IMR-90 (cell line): ENCODE data around the gene ZNF593OS. TPM values are rescaled to one million over a fixed set of nuclear protein-coding genes. Genes with fewer than 3 reads are reported as not detected.

Source experiments
- ATAC-seq: fragments of 200-7000 bp; cut with Tn5 transposase; 2 replicates; pipeline ENCODE4 v1.9.1; 2020; ENCODE audit warnings: low read depth, mild to moderate bottlenecking, moderate library complexity
- BruUV-seq: library from RNA; stranded (reverse); fragments of 400-500 nt; replicated peaks from 2 replicates; lab custom pipeline; 2021; lab: Mats Ljungman, UMichigan
- CTCF ChIA-PET: fragments of 300-600 bp; formaldehyde crosslinking; extraction: SDS; loops from one replicate; lab custom pipeline; 2021; ENCODE audit warnings: antibody characterized with exemption; lab: Yijun Ruan, JAX
- POLR2A ChIA-PET: fragments of 300-600 bp; sonication (Branson Sonifier 250); formaldehyde crosslinking; loops from one replicate; lab custom pipeline; 2022; ENCODE audit warnings: antibody characterized with exemption; ENCODE audit not compliant: unreplicated experiment; lab: Charles Lee
- DNase-seq: peaks from one replicate; pipeline ENCODE4 v3.0.0; 2013
- H2AFZ ChIP-seq: replicated peaks from 2 replicates; pipeline ENCODE3; 2013; ENCODE audit warnings: low read length, mild to moderate bottlenecking; ENCODE audit not compliant: poor library complexity
- H2AK5ac ChIP-seq: 2 replicates; pipeline ENCODE4 v1.6.1; 2013; ENCODE audit warnings: low read depth, low read length, inconsistent platforms
- H2AK9ac ChIP-seq: replicated peaks from 2 replicates; pipeline ENCODE3; 2013; ENCODE audit warnings: mild to moderate bottlenecking, low read depth, low read length, moderate library complexity; ENCODE audit not compliant: poor library complexity
- H2BK120ac ChIP-seq: 2 replicates; pipeline ENCODE4 v1.6.1; 2013; ENCODE audit warnings: low read depth, low read length, inconsistent platforms
- H2BK15ac ChIP-seq: 3 replicates; pipeline ENCODE4 v1.6.1; 2013; ENCODE audit warnings: low read depth, low read length, inconsistent platforms
- H2BK20ac ChIP-seq: 2 replicates; pipeline ENCODE4 v1.6.1; 2013; ENCODE audit warnings: low read depth, mild to moderate bottlenecking, inconsistent platforms, low read length, moderate library complexity
- H2BK5ac ChIP-seq: 2 replicates; pipeline ENCODE4 v1.6.1; 2013; ENCODE audit warnings: mild to moderate bottlenecking, low read depth, low read length, inconsistent platforms; ENCODE audit not compliant: poor library complexity, severe bottlenecking
- H3K14ac ChIP-seq: replicated peaks from 2 replicates; pipeline ENCODE4 v1.6.1; 2013; ENCODE audit warnings: low read depth, low read length, inconsistent platforms
- H3K18ac ChIP-seq: 2 replicates; pipeline ENCODE4 v1.6.1; 2013; ENCODE audit warnings: low read depth, low read length, control low read depth
- H3K23ac ChIP-seq: 2 replicates; pipeline ENCODE4 v1.6.1; 2013; ENCODE audit warnings: low read depth, low read length, inconsistent platforms
- H3K27ac ChIP-seq: 2 replicates; pipeline ENCODE4 v1.5.1; 2013; ENCODE audit warnings: mild to moderate bottlenecking, control low read depth, low read length; ENCODE audit not compliant: insufficient read depth
- H3K27me3 ChIP-seq: 2 replicates; pipeline ENCODE4 v1.6.1; 2013; ENCODE audit warnings: low read length; ENCODE audit not compliant: control insufficient read depth, insufficient read depth
- H3K36me3 ChIP-seq: 2 replicates; pipeline ENCODE4 v1.6.1; 2013; ENCODE audit warnings: low read length, mixed read lengths; ENCODE audit not compliant: control insufficient read depth, insufficient read depth
- H3K4ac ChIP-seq: 2 replicates; pipeline ENCODE4 v1.6.1; 2013; ENCODE audit warnings: low read depth, low read length, inconsistent platforms
- H3K4me1 ChIP-seq: 2 replicates; pipeline ENCODE4 v1.6.1; 2013; ENCODE audit warnings: low read length, mixed read lengths; ENCODE audit not compliant: control insufficient read depth, insufficient read depth
- H3K4me2 ChIP-seq: 2 replicates; pipeline ENCODE4 v1.6.1; 2013; ENCODE audit warnings: low read depth, mild to moderate bottlenecking, control low read depth, low read length, moderate library complexity
- H3K4me3 ChIP-seq: 2 replicates; pipeline ENCODE4 v1.5.1; 2013; ENCODE audit warnings: low read depth, mild to moderate bottlenecking, control low read depth, low read length, moderate library complexity; ENCODE audit not compliant: insufficient read depth
- H3K56ac ChIP-seq: 2 replicates; pipeline ENCODE4 v1.6.1; 2013; ENCODE audit warnings: low read length, inconsistent platforms; ENCODE audit not compliant: insufficient read depth; ENCODE audit errors: extremely low read depth
- H3K79me1 ChIP-seq, 2 experiments: 2 replicates each; pipeline ENCODE4 v1.6.1; 2013; ENCODE audit warnings: low read length in 2 of 2, inconsistent platforms in 1 of 2, low read depth in 1 of 2
- H3K9ac ChIP-seq: 2 replicates; pipeline ENCODE4 v1.6.1; 2013; ENCODE audit warnings: low read depth, low read length, control low read depth
- H3K9me1 ChIP-seq: 2 replicates; pipeline ENCODE4 v1.6.1; 2013; ENCODE audit warnings: low read length, inconsistent platforms; ENCODE audit not compliant: insufficient read depth
- H3K9me3 ChIP-seq: 2 replicates; pipeline ENCODE4 v1.6.1; 2013; ENCODE audit warnings: low read length; ENCODE audit not compliant: control insufficient read depth, insufficient read depth
- H4K20me1 ChIP-seq: 2 replicates; pipeline ENCODE4 v1.6.1; 2013; ENCODE audit warnings: low read length, inconsistent platforms; ENCODE audit not compliant: insufficient read depth
- H4K5ac ChIP-seq: 2 replicates; pipeline ENCODE4 v1.6.1; 2013; ENCODE audit warnings: mild to moderate bottlenecking, low read depth, low read length, control low read depth
- H4K8ac ChIP-seq, 2 experiments: 2 replicates each; pipeline ENCODE4 v1.6.1; 2013; ENCODE audit warnings: low read depth in 2 of 2, low read length in 2 of 2, control low read depth in 1 of 2, inconsistent platforms in 1 of 2
- H4K91ac ChIP-seq: 2 replicates; pipeline ENCODE4 v1.6.1; 2013; ENCODE audit warnings: low read depth, low read length, inconsistent platforms; ENCODE audit not compliant: insufficient read depth
- BHLHE40 ChIP-seq: fragments of 150-350 bp; IDR thresholded peaks from 2 replicates; pipeline ENCODE4 v1.6.1; 2016; ENCODE audit warnings: mild to moderate bottlenecking, low read depth, low read length
- CEBPB ChIP-seq: IDR thresholded peaks from 2 replicates; pipeline ENCODE4 v1.6.1; 2012; ENCODE audit warnings: low read depth, low read length, improper control_type of control experiment
- CHD1 ChIP-seq: IDR thresholded peaks from 2 replicates; pipeline ENCODE4 v1.6.1; 2012; ENCODE audit warnings: low read depth, low read length, improper control_type of control experiment
- FOS ChIP-seq: fragments of 150-350 bp; IDR thresholded peaks from 2 replicates; pipeline ENCODE4 v1.6.1; 2016; ENCODE audit warnings: low read depth, low read length
- MAFK ChIP-seq: IDR thresholded peaks from 2 replicates; pipeline ENCODE4 v1.6.1; 2012; ENCODE audit warnings: low read depth, low read length, improper control_type of control experiment
- MAZ ChIP-seq: IDR thresholded peaks from 2 replicates; pipeline ENCODE4 v1.6.1; 2012; ENCODE audit warnings: low read depth, mild to moderate bottlenecking, low read length, improper control_type of control experiment, moderate library complexity, borderline replicate concordance
- MXI1 ChIP-seq: IDR thresholded peaks from 2 replicates; pipeline ENCODE4 v1.6.1; 2012; ENCODE audit warnings: low read depth, mild to moderate bottlenecking, low read length, moderate library complexity, borderline replicate concordance
- NFE2L2 ChIP-seq: fragments of 150-350 bp; IDR thresholded peaks from 2 replicates; pipeline ENCODE4 v1.6.1; 2016; ENCODE audit warnings: low read depth, mild to moderate bottlenecking, low read length
- POLR2A ChIP-seq: IDR thresholded peaks from 2 replicates; pipeline ENCODE4 v1.6.1; 2012; ENCODE audit warnings: mild to moderate bottlenecking, low read depth, low read length
- RAD21 ChIP-seq: IDR thresholded peaks from 2 replicates; pipeline ENCODE4 v1.6.1; 2012; ENCODE audit warnings: low read length, improper control_type of control experiment
- RCOR1 ChIP-seq: IDR thresholded peaks from 2 replicates; pipeline ENCODE4 v1.6.1; 2012; ENCODE audit warnings: mild to moderate bottlenecking, low read length, improper control_type of control experiment; ENCODE audit not compliant: insufficient replicate concordance
- RFX5 ChIP-seq: IDR thresholded peaks from 2 replicates; pipeline ENCODE4 v1.8.0; 2012; ENCODE audit warnings: low read depth, mild to moderate bottlenecking, low read length, moderate library complexity
- SMC3 ChIP-seq: fragments of 150-350 bp; IDR thresholded peaks from 2 replicates; pipeline ENCODE4 v1.6.1; 2016; ENCODE audit warnings: low read depth, mild to moderate bottlenecking, antibody characterized with exemption, low read length, moderate library complexity
- WGBS, 2 experiments: methylation state at CpG; one replicate each; pipeline versions ENCODE4 v1.1.5 to v1.1.7; 2013; ENCODE audit warnings: missing lambda C conversion rate in 2 of 2; ENCODE audit not compliant: insufficient read length in 1 of 2; ENCODE audit errors: extremely low coverage in 2 of 2; 5-methylcytosine and 5-hydroxymethylcytosine counted together
- dilution Hi-C: fragments of 300-500 bp; cut with HindIII; formaldehyde crosslinking; loops from one replicate; pipeline ENCODE4 v1.14.3; 2018; ENCODE audit warnings: low sequenced_read_pairs; ENCODE audit not compliant: unreplicated experiment
- in situ Hi-C: fragments of 300-500 bp; cut with MboI; formaldehyde crosslinking; loops from 3 replicates; pipeline ENCODE4 v1.14.3; 2019; ENCODE audit warnings: low sequenced_read_pairs, inconsistent platforms, mixed read lengths
- intact Hi-C: fragments of 100-400 bp; cut with micrococcal nuclease; formaldehyde crosslinking; loops from 2 replicates; pipeline ENCODE4 v1.10.0; 2022
- polyA plus RNA-seq, 3 experiments: library from polyadenylated mRNA; depleted of rRNA; stranded (reverse); fragments of >200 nt; gene quantifications; 2 replicates each; pipeline ENCODE4 v1.2.3, GENCODE V29; 2012; ENCODE audit warnings: low replicate concordance in 1 of 3
- total RNA-seq: library from RNA; depleted of rRNA; stranded (reverse); fragments of >200 nt; gene quantifications from 2 replicates; pipeline ENCODE4 v1.2.3, GENCODE V29; 2012
- TF ChIP-seq, protein P1 (sequence below): fragments of 150-350 bp; IDR thresholded peaks from 2 replicates; pipeline ENCODE4 v1.6.1; 2017; ENCODE audit warnings: mild to moderate bottlenecking, antibody characterized with exemption, low read length, low read depth
- TF ChIP-seq, protein P2 (sequence below): fragments of 150-350 bp; IDR thresholded peaks from 2 replicates; pipeline ENCODE4 v1.6.1; 2016; ENCODE audit warnings: low read depth, mild to moderate bottlenecking, low read length, moderate library complexity, borderline replicate concordance
- TF ChIP-seq, protein P3 (sequence below): conservative IDR thresholded peaks from 2 replicates; pipeline ENCODE4 v1.5.1; 2012; ENCODE audit warnings: mild to moderate bottlenecking, low read depth, low read length, improper control_type of control experiment

Gene ZNF593OS
- total and polyA plus RNA-seq, 2 of the 4 experiments (the other 2 are of a cell fraction), result not detected

- Histone ChIP-seq H3K14ac (no peak within 1 kb of the TSS), H4K8ac (no peak within 1 kb of the TSS), H2AK9ac (no peak within 1 kb of the TSS), H3K9me3 (no peaks in the 10 kb centered on the region), H3K9ac (no peak within 1 kb of the TSS), H3K27me3 (no peaks in the 10 kb centered on the region), H3K56ac (no peak within 1 kb of the TSS), H4K20me1 (no peaks in the 10 kb centered on the region), H3K9me1 (no peaks in the 10 kb centered on the region), H3K79me1 (no peaks in the 10 kb centered on the region), H4K5ac (no peak within 1 kb of the TSS), H3K4me3 (no peak within 1 kb of the TSS), H3K18ac (no peak within 1 kb of the TSS), H2BK20ac (no peak within 1 kb of the TSS), H4K91ac (no peak within 1 kb of the TSS), H2BK120ac (no peak within 1 kb of the TSS), H2AK5ac (no peak within 1 kb of the TSS), H2BK5ac (no peak within 1 kb of the TSS), H3K23ac (no peak within 1 kb of the TSS), H3K36me3 (no peaks in the 10 kb centered on the region), H3K4me1 (no peaks in the 10 kb centered on the region), H3K4ac (no peak within 1 kb of the TSS), H3K27ac (no peak within 1 kb of the TSS), H3K4me2 (no peak within 1 kb of the TSS), H2BK15ac (no peak within 1 kb of the TSS), H2AFZ (peak within 1 kb of the TSS; percentile 56)
- BruUV-seq, result no TSS peak
- intact Hi-C loops, result no loop called here
- no peak for DNase-seq
- 52% methylated on average over 16 of the region's 21 CpGs; no CpG with 5 or more reads in 1 of the 2 experiments for WGBS, 2 experiments
- TF ChIP-seq FOS (no peak), RFX5 (no peak), RAD21 (no peak), RCOR1 (no peak), MAFK (no peak), BHLHE40 (no peak), MXI1 (no peak), POLR2A (no peak), NFE2L2 (no peak), SMC3 (no peak), CHD1 (no peak), CEBPB (no peak), MAZ (no peak)
- TF ChIP-seq, protein P1, sequence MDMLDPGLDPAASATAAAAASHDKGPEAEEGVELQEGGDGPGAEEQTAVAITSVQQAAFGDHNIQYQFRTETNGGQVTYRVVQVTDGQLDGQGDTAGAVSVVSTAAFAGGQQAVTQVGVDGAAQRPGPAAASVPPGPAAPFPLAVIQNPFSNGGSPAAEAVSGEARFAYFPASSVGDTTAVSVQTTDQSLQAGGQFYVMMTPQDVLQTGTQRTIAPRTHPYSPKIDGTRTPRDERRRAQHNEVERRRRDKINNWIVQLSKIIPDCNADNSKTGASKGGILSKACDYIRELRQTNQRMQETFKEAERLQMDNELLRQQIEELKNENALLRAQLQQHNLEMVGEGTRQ, result no peak
- TF ChIP-seq, protein P2, sequence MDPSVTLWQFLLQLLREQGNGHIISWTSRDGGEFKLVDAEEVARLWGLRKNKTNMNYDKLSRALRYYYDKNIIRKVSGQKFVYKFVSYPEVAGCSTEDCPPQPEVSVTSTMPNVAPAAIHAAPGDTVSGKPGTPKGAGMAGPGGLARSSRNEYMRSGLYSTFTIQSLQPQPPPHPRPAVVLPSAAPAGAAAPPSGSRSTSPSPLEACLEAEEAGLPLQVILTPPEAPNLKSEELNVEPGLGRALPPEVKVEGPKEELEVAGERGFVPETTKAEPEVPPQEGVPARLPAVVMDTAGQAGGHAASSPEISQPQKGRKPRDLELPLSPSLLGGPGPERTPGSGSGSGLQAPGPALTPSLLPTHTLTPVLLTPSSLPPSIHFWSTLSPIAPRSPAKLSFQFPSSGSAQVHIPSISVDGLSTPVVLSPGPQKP, result no peak
- TF ChIP-seq, protein P3, sequence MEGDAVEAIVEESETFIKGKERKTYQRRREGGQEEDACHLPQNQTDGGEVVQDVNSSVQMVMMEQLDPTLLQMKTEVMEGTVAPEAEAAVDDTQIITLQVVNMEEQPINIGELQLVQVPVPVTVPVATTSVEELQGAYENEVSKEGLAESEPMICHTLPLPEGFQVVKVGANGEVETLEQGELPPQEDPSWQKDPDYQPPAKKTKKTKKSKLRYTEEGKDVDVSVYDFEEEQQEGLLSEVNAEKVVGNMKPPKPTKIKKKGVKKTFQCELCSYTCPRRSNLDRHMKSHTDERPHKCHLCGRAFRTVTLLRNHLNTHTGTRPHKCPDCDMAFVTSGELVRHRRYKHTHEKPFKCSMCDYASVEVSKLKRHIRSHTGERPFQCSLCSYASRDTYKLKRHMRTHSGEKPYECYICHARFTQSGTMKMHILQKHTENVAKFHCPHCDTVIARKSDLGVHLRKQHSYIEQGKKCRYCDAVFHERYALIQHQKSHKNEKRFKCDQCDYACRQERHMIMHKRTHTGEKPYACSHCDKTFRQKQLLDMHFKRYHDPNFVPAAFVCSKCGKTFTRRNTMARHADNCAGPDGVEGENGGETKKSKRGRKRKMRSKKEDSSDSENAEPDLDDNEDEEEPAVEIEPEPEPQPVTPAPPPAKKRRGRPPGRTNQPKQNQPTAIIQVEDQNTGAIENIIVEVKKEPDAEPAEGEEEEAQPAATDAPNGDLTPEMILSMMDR, result no peak
- ChIA-PET CTCF (interaction anchor here (1.4 kb wide), 1 partner anchor 32 kb away, joined by 3 read pairs; no protein-coding TSS in a partner anchor), POLR2A (interaction anchor here (1.0 kb wide), 1 partner anchor 285 kb away, joined by 3 read pairs; no protein-coding TSS in a partner anchor)
- in situ Hi-C loops, result no loop called here
- ATAC-seq, result no peak
- dilution Hi-C loops, result no loop called here
Measured at GRCh38 chr1:26177182-26177684, 5.6 kb upstream of the ZNF593OS start, which contains the start of gene CNKSR1. Gene CNKSR1, plus strand, starts transcription at chr1:26177491. Its CDS starts 57 bp downstream, at chr1:26177548.
